HG03025 (cell line): ENCODE data around the gene CRABP2.

ENCODE experiments used
- ATAC-seq: cut with Tn5 transposase; IDR thresholded peaks from one replicate; pipeline ENCODE4 v1.9.1; 2021; ENCODE audit warnings: mild to moderate bottlenecking, moderate library complexity; ENCODE audit not compliant: unreplicated experiment, low FRiP score

The CRABP2 gene

DNA sequence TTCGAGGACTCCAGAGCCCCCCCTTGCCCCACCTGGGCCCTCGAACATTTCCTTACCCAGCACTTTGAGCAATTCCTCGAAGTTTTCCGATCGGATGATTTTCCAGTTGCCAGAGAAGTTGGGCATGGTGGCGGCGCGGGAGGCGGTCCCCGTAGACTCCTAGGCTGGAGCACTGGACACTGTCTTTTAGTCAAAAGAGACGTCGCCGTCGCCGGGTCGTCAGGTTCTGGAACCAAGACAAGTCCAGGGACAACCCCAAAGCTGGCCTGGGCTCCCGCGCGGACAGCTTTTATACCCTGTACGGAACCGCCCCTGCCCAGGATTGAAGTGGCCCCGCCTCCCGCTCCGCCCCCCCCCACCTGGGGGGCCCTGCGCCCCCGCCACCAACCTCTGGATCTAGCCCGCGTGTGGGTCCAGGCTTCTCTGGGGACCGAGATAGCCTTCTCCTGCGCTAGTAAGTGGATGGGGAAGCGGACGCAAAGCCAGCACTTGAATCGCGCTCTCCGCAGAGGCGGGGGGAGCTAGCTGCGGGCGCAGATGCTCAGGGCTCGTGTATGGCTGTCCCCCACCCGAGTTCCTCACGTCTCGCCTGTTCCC lies at the start of gene CRABP2:
TSS of gene CRABP2 (minus strand) at position 263 of the 597 bp plus-strand sequence. CDS start at position 126, 137 bp downstream.
- ATAC-seq: no peak

DNA sequence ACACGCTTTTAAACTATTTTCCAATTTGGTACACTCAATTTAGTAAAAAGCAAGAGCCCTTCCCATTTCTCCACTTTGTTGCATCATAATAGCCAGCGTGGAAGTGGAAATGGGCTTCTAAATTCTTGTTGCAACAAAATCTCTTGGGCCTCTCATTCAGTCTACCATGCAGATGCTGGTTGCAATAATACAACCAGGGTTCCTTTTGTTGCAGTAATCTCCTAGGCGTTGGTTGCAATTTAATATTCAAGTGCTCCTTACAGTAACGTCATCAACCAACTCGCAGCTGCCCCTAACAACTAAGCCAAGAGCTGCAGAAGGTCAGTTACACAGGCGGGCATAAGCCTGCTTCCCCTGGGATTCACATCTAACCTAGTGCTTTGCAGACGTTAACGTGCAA lies 48.8 kb upstream of the CRABP2 start:
- no peak for ATAC-seq

DNA sequence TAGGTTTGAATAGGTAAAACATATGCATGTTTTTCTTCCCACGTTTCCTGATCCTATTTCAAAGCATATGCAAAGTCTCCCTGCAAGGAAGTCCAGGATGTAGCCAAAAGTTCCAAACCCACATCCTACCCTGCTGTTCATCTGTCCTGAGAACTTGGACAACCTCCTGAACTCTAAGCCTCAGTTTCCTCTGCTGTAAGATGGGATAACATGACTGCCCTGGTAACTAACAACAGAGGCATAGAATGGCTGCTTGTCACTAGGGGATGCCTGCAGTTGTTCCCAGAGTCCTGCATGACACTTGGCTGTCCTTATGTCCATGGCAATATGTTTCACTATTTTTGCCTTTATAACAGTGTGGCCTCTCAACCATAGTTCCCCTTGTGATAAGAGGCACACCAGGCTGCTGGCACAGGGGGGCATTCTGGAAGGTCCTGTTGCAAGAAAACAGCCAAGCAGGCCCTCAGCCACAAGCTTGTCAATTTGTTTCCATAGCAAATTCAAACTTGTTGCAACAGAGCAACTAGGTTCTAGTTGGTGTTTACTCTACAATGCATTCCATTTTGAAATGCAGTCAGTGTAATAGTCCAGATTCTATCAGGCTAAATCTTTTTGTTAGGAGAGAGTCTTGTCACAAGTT lies 47.6 kb upstream of the CRABP2 start:
- no peak for ATAC-seq

DNA sequence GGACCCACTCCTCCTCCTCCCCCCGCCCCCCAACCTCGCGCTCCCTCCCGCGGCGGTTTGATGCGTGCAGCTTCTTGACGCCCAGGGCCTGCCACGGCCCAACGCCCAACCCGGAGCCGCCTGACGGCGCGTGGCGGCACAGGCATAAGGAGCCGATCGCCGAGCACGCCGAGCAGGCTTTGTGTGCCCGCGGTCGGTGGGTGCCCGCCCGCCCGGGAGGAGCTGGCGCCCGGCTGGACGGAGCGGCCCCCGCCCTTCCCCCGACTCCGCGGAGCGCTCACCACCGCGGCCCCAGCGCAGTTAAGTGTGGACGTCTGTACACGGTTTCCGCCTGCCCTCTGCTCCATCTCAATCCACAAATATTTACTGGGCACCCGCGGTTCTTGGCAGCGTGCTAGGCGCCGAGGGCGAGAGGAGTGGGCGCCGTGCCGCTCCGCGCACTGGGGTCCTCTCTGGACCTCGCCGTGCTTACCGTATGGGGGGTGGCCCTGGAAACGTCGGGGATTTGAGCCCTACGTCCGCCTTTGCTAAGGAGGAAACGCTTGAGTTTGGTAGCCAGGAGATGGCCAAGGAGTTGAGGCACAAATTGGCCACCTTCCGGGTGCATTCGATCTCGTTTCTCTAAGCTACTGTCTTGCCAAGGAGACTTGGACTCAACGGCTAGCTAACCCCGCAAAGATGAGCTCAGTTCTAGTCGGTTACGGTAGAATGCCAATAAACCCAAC lies 46.5 kb upstream of the CRABP2 start:
- ATAC-seq: peak; percentile 47

DNA sequence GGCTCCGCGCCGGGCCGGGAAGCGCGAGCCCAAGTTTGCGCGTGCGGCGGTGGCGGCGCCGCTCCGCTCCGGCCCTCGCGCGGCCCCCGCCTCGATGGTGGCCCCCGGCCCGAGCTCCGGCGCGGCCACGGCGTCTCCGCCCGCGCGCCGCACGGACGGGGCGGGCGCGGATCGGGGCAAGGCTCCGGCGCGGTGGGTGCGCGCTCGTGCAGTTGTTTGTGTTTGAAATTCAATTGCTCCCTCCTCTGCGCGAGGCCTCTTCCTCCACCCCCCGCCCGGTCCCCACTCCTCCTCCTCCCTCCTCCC lies 46.0 kb upstream of the CRABP2 start, which contains the start of gene HDGF:
TSS of gene HDGF (minus strand) at position 225 of the 306 bp plus-strand sequence. CDS start 246 bp downstream, outside the sequence.
- ATAC-seq: peak; percentile 7

DNA sequence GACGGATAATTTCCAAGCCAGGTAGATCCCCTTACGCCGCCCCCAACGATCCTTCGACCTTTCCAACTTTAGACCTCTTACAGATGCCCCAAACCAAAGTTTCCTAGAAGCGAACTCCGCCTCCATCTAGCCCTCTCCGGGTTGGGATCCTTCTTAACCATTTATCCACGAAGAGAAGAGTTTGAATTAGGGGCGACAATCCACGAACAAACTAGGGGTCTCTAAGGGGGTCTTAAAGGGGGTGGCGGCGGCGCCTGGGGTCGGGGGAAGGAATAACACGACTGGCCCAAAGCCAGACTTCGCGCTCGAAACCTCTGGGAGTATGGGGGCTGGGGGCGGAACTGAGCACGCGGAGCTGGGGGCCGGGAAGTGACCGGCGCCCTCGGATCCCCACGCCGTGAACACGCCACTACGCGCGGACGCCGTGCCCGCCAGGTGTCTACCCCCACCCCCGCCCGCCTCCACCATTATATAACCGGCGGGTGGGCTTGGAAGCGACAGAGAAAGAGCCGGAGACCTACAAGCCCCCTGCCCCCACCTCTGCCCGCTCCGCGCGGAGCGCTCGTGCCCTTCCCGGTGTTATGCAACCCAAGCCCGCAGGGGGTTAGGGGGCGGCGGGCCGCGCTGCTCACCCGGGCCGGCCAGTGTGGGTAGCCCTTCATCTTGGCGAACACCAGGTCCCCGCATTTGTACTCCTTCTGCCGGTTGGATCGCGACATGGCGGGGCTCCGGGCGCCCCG lies 45.5 kb upstream of the CRABP2 start:
- peak; percentile 14 for ATAC-seq

DNA sequence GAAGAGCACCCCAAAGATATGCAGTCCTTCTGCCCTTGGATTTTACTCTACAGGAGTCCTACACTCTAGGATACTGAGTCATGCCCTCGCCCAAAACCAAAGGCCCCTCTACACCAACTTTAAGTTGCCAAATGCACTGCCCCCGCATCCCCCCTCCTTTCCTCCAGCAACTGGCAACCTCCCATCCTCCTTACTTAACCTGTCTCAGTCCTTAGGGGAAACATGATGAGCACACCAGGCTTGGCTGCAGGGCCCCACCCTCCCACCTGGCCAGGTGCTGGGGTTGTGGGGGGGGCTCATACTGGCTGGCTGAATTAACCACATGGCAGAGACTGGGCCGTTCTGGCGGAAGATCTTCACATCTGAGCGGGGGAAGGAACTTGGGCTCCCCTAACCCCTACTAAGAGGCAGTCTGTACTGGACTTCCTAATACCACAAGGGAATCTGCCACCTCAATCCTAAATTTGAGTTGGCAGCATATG lies 44.8 kb upstream of the CRABP2 start:
- no peak for ATAC-seq

DNA sequence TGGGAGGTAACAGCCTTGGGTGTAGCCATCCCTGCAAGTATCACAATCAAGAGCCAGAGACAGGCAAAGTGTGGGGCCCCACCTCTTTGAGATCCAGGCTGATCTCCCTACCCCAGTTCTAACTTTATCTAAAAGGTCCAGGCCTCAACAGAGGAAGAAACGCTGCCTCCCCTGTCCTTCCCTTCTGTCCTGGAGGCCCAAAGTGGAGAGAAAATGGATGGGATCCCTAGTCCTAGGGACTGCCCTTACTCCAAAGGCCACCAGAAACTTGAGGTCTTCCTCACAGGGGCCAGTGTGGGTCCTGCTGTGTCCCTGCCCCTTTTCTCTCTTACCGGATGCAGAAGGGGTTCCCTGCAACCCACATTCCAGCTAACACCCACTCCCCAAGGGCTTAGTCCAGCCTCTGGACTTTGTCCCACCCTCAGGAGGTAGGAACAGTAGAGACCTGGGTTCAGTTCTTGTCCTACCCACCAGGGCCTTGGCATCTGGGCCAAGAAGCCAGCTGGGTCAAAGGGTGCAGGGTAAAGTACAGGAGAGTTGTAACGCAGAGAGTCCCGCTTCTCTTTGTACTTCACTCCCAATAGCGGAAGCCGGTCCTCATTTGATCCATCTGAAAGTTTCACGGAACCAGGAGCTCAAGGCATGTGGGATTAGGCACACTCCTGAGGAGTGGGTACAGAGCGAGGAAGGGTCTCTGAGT lies 44.2 kb upstream of the CRABP2 start:
- ATAC-seq: no peak

DNA sequence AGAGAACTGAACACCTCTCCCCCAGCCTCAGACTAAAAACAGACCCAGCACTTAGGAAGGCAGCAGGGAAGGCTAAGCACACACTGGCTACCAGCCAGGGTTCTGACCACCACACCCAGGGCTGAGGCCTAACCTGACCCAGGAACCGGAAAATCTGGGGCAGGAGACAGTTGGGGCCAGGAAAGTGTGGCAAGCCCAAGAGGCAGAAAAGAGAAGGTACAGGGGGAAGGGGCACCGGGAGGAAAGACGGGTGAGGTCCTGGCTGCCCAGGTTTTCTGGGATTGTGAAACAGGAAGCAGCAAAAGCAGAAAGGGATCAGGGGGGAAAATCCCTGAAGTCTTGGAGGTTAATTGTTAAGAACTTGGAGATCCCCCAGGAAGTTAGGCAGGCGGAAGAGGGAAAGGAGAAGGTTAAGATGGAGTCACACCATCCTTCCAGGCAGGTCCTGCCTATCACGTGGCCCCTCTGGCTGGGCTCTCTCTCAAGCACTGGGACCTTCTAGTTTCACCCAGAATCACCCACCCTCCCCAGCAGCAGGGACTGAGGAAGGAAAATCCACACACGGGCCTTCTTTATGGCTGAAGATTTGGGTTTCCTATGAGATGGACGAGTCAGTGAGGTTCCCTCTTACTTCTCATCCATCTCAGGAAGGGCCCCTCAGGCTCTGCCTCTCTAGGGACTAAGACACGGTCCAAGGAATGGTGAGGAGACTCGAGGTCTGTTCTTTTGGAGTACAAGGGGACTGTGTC lies 43.5 kb upstream of the CRABP2 start:
- no peak for ATAC-seq

DNA sequence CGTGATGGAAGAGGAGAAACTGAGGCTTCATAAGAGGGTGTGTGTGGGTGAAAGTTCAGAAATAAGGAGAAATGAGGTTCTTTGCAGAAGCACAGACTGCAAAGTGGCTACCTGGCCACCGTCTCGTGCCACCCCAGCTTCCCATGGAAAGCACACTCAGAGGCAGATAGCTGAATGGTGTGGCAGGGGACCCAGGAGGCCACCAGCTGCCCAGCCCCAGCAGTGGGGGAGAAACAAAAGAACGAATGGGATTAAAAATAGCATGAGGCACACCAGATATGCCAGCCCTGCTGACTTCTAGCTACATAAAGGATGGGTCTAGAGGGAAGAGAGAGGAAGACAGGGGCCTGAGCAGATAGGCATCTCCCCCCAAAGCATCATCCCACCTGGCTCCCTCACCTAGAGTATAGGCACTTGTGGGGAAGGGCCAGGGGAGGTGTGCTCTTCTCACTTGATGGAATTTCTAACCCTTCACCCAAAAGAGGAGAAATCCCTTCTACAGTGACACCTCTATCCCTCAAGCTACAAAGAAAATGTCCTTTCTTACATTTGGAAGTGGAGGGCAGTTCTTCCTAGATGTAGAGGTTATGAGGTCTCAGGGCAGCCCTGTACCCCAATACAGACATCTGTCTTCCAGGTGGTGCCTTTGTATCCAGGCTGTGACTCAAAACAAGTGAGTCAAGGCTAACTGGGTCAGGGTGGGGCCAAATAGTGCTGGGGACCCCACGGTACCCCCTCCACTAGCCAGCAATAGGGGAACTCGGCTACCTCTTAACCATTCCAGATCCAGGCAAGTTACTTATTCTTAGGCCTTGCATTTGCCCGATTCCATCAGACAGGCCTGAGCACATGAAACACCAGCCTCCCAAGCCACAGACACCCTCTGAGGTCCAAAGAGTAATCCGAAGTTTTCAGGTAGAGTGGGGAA lies 42.6 kb upstream of the CRABP2 start:
- ATAC-seq: no peak

DNA sequence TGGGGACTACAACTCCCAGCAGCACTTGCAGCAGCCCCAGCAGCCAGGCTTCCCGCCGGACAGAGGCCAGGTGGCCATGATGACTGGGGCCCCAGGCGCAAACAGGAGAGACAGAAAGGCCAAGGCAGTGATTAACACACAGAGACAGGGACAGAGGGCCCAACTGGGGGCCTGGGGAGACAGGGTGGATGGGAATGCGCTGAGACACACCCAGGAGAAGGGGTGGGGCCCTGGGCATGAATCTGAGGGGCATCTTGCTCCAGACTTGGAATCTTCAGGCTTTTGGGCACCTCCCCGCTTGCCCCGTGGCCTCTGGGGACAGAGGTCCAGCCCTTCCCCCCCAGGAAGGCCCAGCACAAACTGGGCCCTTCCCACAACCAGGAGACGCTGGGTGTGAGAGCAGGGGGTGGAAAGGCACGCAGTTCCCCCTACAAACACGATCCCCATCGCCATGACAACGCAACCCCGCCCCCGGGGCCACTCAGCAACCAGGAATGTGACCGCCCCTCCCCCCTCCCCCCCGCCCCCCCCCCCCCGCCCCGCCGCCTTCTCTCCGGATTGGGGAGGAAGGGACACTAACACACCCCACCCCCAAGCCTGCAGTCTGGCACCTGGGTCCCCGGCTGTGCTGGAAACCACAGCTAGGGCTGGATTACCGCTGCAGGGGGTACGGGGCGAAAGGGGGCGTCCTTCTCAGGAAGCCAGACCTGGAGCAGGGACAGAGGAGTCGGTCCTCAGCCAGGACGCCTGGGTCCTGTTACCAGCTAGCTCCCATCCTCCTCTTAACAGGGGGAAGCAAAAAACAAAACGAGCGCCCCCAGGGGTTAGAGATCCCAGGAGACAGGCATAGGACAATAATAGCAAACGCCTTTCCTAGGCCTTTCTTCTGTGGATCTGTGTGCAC lies 41.6 kb upstream of the CRABP2 start:
- ATAC-seq: no peak

DNA sequence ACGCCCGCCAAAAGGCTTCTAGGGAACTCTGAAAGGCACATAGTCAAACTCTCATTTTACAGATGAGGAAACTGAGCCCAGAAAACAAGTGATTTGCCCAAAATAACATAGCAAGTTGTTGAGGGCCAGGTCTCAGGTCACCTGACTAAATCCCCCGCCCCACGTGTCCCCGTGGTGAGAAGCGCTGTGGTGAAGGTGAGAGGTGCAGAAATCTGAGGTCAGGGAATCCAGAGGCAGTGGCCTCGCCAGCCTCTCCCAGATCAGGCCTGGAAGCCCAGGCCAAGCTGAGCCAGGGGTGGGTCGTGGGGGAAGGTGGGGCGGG lies 41.0 kb upstream of the CRABP2 start:
- no peak for ATAC-seq

DNA sequence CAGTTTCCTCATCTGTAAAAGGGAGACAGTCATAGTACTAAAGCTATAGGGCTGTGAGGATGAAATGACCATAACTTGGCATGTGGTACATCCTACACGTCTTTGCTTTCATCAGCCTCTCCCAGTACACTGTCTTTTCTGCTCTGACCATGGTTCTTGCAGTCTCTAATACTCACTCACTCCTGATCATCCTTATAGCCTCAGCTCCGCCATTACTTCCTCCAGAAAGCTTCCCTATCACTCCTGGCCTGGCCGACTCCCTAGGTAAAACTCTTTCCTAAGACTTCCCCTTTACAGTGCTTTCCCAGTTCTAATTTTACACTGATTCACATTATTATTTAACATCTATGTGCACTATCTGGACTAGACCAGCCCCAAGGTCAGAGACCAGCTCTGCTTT lies 40.5 kb upstream of the CRABP2 start:
- ATAC-seq: no peak

DNA sequence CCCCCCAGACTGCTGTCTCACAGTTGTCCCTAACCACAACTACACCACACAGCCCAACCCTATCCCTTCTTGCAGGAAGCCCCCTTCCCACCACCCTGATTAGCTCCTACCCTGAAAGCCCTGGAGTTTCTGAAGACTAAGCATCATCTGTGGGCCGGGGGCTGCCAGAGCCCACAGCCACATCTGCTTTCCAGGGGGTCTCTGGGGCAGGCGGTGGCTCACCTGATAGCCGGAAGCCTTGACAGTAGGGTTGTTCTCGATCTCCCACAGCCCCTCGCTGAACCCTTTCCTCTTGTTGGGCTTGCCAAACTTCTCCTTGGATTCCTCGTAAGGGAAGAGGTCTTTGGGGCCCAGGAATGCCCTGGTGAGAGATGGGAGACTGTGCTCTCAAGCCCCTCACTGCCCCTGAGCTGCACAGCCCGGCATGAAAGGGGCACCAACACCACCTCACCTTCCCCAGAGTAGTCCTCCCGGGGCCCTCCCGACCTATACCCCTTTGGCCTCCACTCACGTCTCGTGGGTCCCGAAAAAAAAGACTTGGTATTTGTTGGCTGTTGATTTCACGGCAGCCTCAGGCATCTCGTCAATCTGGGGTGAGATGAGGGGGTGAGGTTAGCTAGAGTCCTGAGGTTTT lies 39.5 kb upstream of the CRABP2 start:
- no peak for ATAC-seq

DNA sequence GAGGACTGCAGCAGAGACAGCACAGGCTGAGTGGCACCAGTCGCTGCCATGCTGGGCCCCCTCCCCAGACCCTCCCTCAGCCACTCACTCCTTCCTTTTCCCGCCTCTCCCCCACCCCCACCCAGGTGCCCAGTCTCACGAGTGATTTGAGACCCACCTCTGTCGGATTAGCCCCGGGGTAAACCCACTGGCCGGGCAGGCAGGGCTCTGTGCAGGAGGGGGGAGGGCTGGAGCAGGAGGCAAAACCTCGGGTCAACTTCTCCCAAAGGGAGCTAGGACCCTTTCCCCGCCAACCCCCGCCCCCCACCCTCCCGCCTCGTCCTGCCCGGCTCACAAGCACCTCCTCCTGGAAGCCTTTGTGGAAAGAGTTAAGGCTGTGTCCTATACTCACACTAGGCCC lies 39.0 kb upstream of the CRABP2 start:
- ATAC-seq: no peak

DNA sequence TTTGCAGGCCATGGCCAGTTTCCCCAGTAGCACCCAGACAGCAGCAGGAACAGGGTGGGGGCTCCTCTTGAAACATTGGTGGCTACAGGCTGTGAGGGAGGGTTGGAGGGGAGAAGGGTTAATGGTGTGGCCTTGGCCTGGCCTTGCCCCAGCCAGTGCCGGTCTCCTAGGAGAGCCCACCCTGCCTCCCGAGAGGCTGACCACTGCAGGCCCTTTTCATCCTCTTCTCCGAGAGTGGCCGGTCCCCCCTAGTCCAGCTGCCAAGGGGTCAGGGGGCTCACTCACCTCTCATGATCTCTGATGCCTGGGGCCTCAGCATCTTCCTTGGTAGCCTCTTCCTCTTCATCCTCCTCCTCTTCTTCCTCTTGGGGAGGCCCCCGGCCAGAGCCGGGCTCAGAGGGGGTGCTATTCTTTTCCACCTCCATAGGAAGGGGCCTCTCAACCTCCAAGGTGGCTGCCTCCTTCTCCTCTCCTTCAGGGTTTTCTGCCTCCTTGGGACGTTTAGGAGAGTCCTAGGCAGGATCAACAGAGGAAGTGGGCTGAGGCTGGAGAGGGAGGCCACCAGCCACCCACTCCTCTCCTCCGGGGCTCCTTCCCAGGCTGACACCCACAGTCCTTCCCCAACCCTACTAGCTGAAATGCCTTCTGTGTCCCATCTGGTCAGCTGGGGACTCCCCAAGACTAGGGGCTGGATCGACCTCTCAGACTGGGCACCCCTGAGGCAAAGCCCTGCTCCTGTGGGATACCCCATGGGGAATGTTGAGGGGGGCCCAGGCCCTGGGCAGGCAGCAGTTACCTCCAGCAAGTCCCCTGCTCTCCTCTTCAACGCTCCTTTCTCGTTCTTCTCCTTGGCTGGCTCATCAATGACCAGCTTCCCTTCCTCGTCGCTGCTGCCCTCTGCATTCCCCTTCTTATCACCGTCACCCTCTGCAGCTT lies 38.3 kb upstream of the CRABP2 start:
- ATAC-seq: no peak
